ENCODE results near the gene HECTD4. TPM values are rescaled to one million over a fixed set of nuclear protein-coding genes. Genes with fewer than 3 reads are reported as not detected.

Gene HECTD4
- total and polyA plus RNA-seq, 7 donors: 2.1 to 22.8 (median 14.6) TPM

DNA sequence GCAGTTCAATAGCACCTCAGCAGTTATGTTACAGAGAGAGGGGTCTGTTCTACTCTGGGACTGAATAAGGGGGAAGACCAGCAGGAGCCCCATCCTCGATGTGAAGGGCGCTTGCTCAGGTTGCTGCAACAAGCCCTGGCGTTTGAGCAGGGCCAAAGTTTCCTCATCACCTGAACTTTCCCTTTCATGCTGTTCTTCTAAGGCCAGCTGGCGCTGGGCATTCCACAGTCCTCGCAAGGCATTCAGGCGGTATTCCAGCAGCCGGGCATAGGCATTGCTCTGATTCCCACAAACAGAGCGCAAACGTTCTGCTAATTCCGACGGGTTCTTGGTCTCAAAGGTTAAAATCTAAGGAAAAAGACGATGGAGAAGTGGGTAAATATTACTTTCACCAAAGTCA, 62.8 kb downstream of the HECTD4 start:
- Histone ChIP-seq H3K4me3 (no peak overlapping the region), H3K4me1 (peaks cover 55% of the 10 kb centered on the region), H3K27ac (peak overlapping the region; percentile 63), H3K27me3 (ENCODE audit: insufficient read depth in 3 of 3, low read length in 2 of 3) (no peaks in the 10 kb centered on the region), H3K36me3 (ENCODE audit: insufficient read depth in 1 of 2, low read depth in 1 of 2) (peaks cover 0 to under 1% of the 10 kb centered on the region in 2 donors), H3K9me3 (no peaks in the 10 kb centered on the region)
- peak; percentile 18 to 59 for DNase-seq
- intact Hi-C loops (cut with DNase I): no loop called here
- ATAC-seq: peak; percentile 57 to 84 (median 83)
- 55 to 72% (median 63%) methylated on average over 12 of the region's 12 CpGs for WGBS, 3 donors
- TF ChIP-seq, protein P1, sequence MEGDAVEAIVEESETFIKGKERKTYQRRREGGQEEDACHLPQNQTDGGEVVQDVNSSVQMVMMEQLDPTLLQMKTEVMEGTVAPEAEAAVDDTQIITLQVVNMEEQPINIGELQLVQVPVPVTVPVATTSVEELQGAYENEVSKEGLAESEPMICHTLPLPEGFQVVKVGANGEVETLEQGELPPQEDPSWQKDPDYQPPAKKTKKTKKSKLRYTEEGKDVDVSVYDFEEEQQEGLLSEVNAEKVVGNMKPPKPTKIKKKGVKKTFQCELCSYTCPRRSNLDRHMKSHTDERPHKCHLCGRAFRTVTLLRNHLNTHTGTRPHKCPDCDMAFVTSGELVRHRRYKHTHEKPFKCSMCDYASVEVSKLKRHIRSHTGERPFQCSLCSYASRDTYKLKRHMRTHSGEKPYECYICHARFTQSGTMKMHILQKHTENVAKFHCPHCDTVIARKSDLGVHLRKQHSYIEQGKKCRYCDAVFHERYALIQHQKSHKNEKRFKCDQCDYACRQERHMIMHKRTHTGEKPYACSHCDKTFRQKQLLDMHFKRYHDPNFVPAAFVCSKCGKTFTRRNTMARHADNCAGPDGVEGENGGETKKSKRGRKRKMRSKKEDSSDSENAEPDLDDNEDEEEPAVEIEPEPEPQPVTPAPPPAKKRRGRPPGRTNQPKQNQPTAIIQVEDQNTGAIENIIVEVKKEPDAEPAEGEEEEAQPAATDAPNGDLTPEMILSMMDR (IDR thresholded peaks at IDR 0.05): no peak

DNA sequence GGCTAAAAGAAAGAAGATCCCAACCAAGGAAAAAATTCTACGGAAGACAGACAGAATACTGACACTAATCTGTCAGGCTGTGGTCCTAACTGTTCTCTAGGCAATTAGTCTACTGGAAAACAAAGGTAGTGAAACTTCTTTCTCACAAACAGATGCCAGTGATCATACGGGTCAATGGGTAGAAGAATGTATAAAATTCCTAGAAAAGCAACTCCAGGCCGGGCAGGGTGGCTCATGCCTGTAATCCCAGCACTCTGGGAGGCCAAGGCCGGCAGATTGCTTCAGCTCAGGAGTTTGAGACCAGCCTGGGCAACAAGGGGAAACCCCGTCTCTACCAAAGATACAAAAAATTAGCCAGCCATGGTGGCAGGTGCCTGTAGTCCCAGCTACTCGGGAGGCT, 64.8 kb downstream of the HECTD4 start:
- Histone ChIP-seq H3K36me3 (ENCODE audit: insufficient read depth in 1 of 2, low read depth in 1 of 2) (peaks cover 0 to 20% of the 10 kb centered on the region in 2 donors), H3K27me3 (ENCODE audit: insufficient read depth in 3 of 3, low read length in 2 of 3) (no peaks in the 10 kb centered on the region), H3K4me1 (peaks cover 49% of the 10 kb centered on the region), H3K9me3 (no peaks in the 10 kb centered on the region), H3K27ac (peak overlapping the region; percentile 63), H3K4me3 (no peak overlapping the region)
- WGBS, 3 donors: 81 to 89% (median 84%) methylated on average over 6 of the region's 6 CpGs
- DNase-seq: no peak
- intact Hi-C loops (cut with DNase I): no loop called here
- no peak for ATAC-seq
- TF ChIP-seq, protein P1 (IDR thresholded peaks at IDR 0.05): no peak

DNA sequence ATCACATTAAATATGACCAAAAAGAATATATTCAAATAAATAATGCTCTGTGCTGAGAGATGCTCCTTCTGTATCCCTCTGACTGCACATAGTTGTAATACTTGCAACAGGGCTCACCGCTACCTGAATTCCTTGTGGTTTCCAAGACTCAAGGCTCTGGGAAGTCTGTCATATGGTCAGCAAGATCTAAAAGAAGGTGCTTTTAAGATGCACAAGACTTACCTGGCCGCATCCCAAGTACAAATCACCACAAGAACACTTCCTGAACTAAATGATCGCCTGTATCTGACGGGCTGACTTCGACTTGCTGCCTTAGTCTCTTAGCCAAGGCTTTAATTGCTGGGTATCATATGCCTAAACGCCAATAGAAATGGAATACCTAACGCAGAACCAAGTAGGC, 67.2 kb downstream of the HECTD4 start:
- peak in 3 of 4 donors; percentile 57 to 61 (median 57) for ATAC-seq
- intact Hi-C loops (cut with DNase I): no loop called here
- no peak for DNase-seq
- Histone ChIP-seq H3K27me3 (ENCODE audit: insufficient read depth in 3 of 3, low read length in 2 of 3) (no peaks in the 10 kb centered on the region), H3K36me3 (ENCODE audit: insufficient read depth in 1 of 2, low read depth in 1 of 2) (peaks cover 0 to 26% of the 10 kb centered on the region in 2 donors), H3K4me3 (no peak overlapping the region), H3K4me1 (peaks cover 43% of the 10 kb centered on the region), H3K27ac (peak overlapping the region; percentile 68), H3K9me3 (no peaks in the 10 kb centered on the region)
- TF ChIP-seq, protein P1 (IDR thresholded peaks at IDR 0.05): no peak
- WGBS, 3 donors: 43 to 68% (median 44%) methylated on average over 7 of the region's 7 CpGs

DNA sequence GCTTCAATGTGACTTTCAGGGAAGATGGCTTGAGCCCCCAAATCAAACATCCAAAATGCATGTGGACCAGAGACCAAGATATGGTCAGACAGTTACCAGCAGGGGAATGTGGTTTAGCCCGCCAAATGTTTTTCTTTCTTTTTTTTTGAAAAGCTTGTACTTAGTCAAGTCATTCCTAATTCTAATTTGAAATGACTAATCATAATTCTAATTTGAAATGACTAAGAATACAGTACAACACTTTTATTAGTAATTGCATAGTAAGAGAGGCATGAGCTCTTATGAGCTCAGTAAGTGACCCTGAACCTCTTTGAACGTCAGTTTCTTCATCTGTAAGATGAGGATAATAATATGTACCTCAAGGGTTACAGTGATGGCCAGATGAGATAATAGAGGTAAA, 72.4 kb downstream of the HECTD4 start:
- DNase-seq (no peak), ATAC-seq (peak in 1 of 4 donors; percentile 52)
- TF ChIP-seq, protein P1 (IDR thresholded peaks at IDR 0.05): no peak
- H3K36me3 ChIP-seq (ENCODE audit: insufficient read depth in 1 of 2, low read depth in 1 of 2): peaks cover 0 to 45% of the 10 kb centered on the region in 2 donors
- H3K4me1 ChIP-seq: peaks cover 26% of the 10 kb centered on the region
- WGBS, 3 donors: 60 to 82% (median 61%) methylated on average over 2 of the region's 2 CpGs
- no peak overlapping the region for H3K4me3 ChIP-seq
- H3K9me3 ChIP-seq: no peaks in the 10 kb centered on the region
- no peaks in the 10 kb centered on the region for H3K27me3 ChIP-seq (ENCODE audit: insufficient read depth in 3 of 3, low read length in 2 of 3)
- intact Hi-C loops (cut with DNase I): no loop called here
- H3K27ac ChIP-seq: peak overlapping the region; percentile 59

DNA sequence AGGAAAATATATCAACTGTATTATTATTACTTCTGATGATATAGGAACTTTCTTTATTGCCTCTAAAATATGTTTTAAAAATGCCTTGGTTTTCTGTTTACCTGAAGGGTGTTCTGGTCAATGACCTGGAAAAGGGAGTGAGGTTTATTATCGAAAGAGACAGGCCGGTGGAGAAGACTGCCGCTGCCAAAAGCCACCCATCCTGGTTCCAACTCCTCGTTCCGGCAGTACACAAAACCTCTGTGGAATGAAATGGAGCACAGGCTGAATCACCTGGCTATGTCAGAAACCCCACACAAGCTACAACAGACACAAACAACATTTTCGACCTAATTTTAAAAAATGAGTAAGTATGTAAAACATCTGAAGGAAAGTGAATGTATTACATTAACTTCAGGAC, 73.6 kb downstream of the HECTD4 start:
- Histone ChIP-seq H3K9me3 (no peaks in the 10 kb centered on the region), H3K27ac (peak overlapping the region; percentile 59), H3K4me1 (peaks cover 26% of the 10 kb centered on the region), H3K36me3 (ENCODE audit: insufficient read depth in 1 of 2, low read depth in 1 of 2) (peaks cover 0 to 39% of the 10 kb centered on the region in 2 donors), H3K4me3 (no peak overlapping the region), H3K27me3 (ENCODE audit: insufficient read depth in 3 of 3, low read length in 2 of 3) (no peaks in the 10 kb centered on the region)
- DNase-seq (no peak), ATAC-seq (peak in 3 of 4 donors; percentile 58 to 74 (median 72))
- WGBS, 3 donors: 40 to 71% (median 41%) methylated on average over 6 of the region's 6 CpGs
- intact Hi-C loops (cut with DNase I): no loop called here
- TF ChIP-seq, protein P1 (IDR thresholded peaks at IDR 0.05): no peak

Measured in psoas muscle (tissue), 8 donors.